Measurements from ENCODE around the gene CAMSAP1.

GRCh38 chr9:135840539-135840938, 66.8 kb downstream of the CAMSAP1 start:
- TF ChIP-seq, protein P1, sequence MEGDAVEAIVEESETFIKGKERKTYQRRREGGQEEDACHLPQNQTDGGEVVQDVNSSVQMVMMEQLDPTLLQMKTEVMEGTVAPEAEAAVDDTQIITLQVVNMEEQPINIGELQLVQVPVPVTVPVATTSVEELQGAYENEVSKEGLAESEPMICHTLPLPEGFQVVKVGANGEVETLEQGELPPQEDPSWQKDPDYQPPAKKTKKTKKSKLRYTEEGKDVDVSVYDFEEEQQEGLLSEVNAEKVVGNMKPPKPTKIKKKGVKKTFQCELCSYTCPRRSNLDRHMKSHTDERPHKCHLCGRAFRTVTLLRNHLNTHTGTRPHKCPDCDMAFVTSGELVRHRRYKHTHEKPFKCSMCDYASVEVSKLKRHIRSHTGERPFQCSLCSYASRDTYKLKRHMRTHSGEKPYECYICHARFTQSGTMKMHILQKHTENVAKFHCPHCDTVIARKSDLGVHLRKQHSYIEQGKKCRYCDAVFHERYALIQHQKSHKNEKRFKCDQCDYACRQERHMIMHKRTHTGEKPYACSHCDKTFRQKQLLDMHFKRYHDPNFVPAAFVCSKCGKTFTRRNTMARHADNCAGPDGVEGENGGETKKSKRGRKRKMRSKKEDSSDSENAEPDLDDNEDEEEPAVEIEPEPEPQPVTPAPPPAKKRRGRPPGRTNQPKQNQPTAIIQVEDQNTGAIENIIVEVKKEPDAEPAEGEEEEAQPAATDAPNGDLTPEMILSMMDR (IDR thresholded peaks at IDR 0.05; ENCODE audit: low read depth, low read length): no peak
- no peak for TF ChIP-seq EZH2phosphoT487 (IDR thresholded peaks at IDR 0.05; ENCODE audit: low read depth)

All from OCI-LY3 (cell line).